ENCODE measurements around the gene LRFN4. TPM values are rescaled to one million over a fixed set of nuclear protein-coding genes. Genes with fewer than 3 reads are reported as not detected.

Gene LRFN4
- polyA plus RNA-seq, 1 donor from 2014 or later, result 85.0 TPM

- Histone ChIP-seq H4K20me1 (ENCODE audit: insufficient read depth) (no peaks in the 10 kb centered on the region), H3K27me3 (ENCODE audit: insufficient read depth, low read depth, low read length) (no peaks in the 10 kb centered on the region), H3F3A (ENCODE audit: insufficient read depth, low read length, poor library complexity, severe bottlenecking) (no peaks in the 10 kb centered on the region), H2AFZ (ENCODE audit: low read depth, low read length) (no peak overlapping the region), H3K9me2 (ENCODE audit: insufficient read depth, low read length) (no peaks in the 10 kb centered on the region), H3K9ac (ENCODE audit: low read length) (no peak overlapping the region), H3K9me3 (ENCODE audit: low read length) (no peaks in the 10 kb centered on the region), H3K36me3 (ENCODE audit: insufficient read depth, low read length) (no peaks in the 10 kb centered on the region), H3K4me2 (ENCODE audit: low read length) (no peak overlapping the region), H3K4me3 (ENCODE audit: low read length) (no peak overlapping the region), H3K79me2 (replicated peaks; ENCODE audit: insufficient read depth, low read length) (no peaks in the 10 kb centered on the region), H3K27ac (ENCODE audit: low read length) (no peak overlapping the region)
- TF ChIP-seq EZH2 (IDR thresholded peaks at IDR 0.05; ENCODE audit: borderline replicate concordance, insufficient read depth, low read length, poor library complexity, severe bottlenecking) (no peak), POLR2AphosphoS5 (IDR thresholded peaks at IDR 0.05) (no peak)
These were observed 52.3 kb downstream of the LRFN4 start for GRCh38 chr11:66909181-66909580.

- H3K79me2 ChIP-seq (replicated peaks; ENCODE audit: insufficient read depth, low read length), result no peaks in the 10 kb centered on the region
These were observed 53.2 kb downstream of the LRFN4 start for GRCh38 chr11:66910016-66910415.

More at GRCh38 chr11:66910016-66910415, 53.2 kb downstream of the LRFN4 start:
- no peaks in the 10 kb centered on the region for H4K20me1 ChIP-seq (ENCODE audit: insufficient read depth)
- H2AFZ ChIP-seq (ENCODE audit: low read depth, low read length), result no peak overlapping the region
- no peaks in the 10 kb centered on the region for H3K27me3 ChIP-seq (ENCODE audit: insufficient read depth, low read depth, low read length)
- no peaks in the 10 kb centered on the region for H3K9me2 ChIP-seq (ENCODE audit: insufficient read depth, low read length)
- H3K4me3 ChIP-seq (ENCODE audit: low read length), result no peak overlapping the region
- TF ChIP-seq REST (IDR thresholded peaks at IDR 0.05; ENCODE audit: borderline replicate concordance) (no peak), POLR2AphosphoS5 (IDR thresholded peaks at IDR 0.05) (no peak), EZH2 (IDR thresholded peaks at IDR 0.05; ENCODE audit: borderline replicate concordance, insufficient read depth, low read length, poor library complexity, severe bottlenecking) (no peak), MXI1 (conservative IDR thresholded peaks at IDR 0.05; ENCODE audit: poor library complexity, severe bottlenecking) (no peak), EP300 (conservative IDR thresholded peaks at IDR 0.05; ENCODE audit: poor library complexity, severe bottlenecking) (no peak), SMC3 (conservative IDR thresholded peaks at IDR 0.05; ENCODE audit: poor library complexity) (no peak), RAD21 (conservative IDR thresholded peaks at IDR 0.05) (no peak), TAF1 (IDR thresholded peaks at IDR 0.05; ENCODE audit: low read depth) (no peak), CTCF (IDR thresholded peaks at IDR 0.05; ENCODE audit: poor library complexity, severe bottlenecking) (no peak)
- H3K27ac ChIP-seq (ENCODE audit: low read length), result no peak overlapping the region
- no peaks in the 10 kb centered on the region for H3F3A ChIP-seq (ENCODE audit: insufficient read depth, low read length, poor library complexity, severe bottlenecking)
- H3K4me2 ChIP-seq (ENCODE audit: low read length), result no peak overlapping the region
- H3K9ac ChIP-seq (ENCODE audit: low read length), result no peak overlapping the region
- no peaks in the 10 kb centered on the region for H3K9me3 ChIP-seq (ENCODE audit: low read length)
- H3K36me3 ChIP-seq (ENCODE audit: insufficient read depth, low read length), result no peaks in the 10 kb centered on the region

Other genes with a start within 250 kb of the LRFN4 start
- 43.0 and 44.8 TPM in 2 replicates for gene RBM14, start 240.4 kb upstream of the LRFN4 start, polyA plus RNA-seq
- gene RBM4, start 218.4 kb upstream of the LRFN4 start, polyA plus RNA-seq, result 456 and 510 TPM in 2 replicates
- 197 and 212 TPM in 2 replicates for gene RBM4B, start 179.2 kb upstream of the LRFN4 start, polyA plus RNA-seq
- gene SPTBN2, start 127.8 kb upstream of the LRFN4 start, polyA plus RNA-seq, result 159 and 219 TPM in 2 replicates
- gene RCE1, start 13.6 kb upstream of the LRFN4 start, polyA plus RNA-seq, result 50.5 and 58.2 TPM in 2 replicates
- gene PC, start 101.3 kb downstream of the LRFN4 start, polyA plus RNA-seq, result 7.1 and 8.9 TPM in 2 replicates
- not detected in 2 replicates for gene C11orf86, start 118.2 kb downstream of the LRFN4 start, polyA plus RNA-seq
- 2.1 and 2.3 TPM in 2 replicates for gene SYT12, start 166.1 kb downstream of the LRFN4 start, polyA plus RNA-seq
- gene RHOD, start 199.8 kb downstream of the LRFN4 start, polyA plus RNA-seq, result 0.28 TPM in 1 of 2 replicates, not detected in the other

Data from neural cell (in vitro differentiated cells).